GM18502 (cell line): ENCODE results near the gene SIRPA.

Experiments
- ATAC-seq: cut with Tn5 transposase; IDR thresholded peaks from one replicate; pipeline ENCODE4 v1.9.1; 2021; ENCODE audit warnings: mild to moderate bottlenecking; ENCODE audit not compliant: unreplicated experiment, poor library complexity

The SIRPA gene

DNA sequence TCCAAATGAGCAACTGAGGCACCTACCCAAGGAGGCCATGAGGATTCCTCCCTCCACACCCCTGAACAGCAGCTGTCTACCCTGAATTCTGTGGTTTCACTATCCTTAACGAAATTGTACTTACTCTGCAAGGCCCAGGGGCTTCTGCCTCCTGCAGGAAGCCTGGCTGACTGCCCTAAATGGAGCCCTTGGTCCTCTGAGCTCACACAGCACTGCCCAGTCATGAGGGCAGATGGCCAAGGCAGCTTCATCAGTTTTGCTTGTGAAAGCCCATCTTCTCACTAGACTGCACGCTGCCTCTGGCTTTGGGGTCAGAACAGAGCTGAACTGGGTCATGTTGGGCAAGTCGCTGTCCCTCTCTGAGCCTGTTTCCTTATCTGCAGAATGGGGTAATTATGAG, 26.4 kb upstream of the SIRPA start:
- no peak for ATAC-seq

DNA sequence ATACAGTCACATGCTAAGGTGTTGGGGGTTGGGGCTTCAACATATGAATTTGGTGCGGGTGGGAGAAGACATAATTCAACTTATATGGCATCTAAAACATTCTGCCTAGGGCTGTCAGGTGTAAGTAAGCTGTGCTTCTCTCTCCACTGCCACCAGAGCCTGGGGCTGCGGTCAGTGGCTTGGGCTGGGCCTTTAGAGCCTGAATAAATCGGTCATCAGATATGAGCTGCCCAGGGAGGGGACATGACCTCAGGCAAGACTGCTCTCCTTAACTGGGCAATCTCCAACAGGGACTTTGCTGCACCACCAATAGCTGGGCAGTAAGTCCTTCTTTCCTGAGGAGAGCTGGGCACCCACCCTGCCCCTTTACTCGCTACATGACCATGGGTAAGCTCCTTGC, 24.9 kb upstream of the SIRPA start:
- no peak for ATAC-seq

DNA sequence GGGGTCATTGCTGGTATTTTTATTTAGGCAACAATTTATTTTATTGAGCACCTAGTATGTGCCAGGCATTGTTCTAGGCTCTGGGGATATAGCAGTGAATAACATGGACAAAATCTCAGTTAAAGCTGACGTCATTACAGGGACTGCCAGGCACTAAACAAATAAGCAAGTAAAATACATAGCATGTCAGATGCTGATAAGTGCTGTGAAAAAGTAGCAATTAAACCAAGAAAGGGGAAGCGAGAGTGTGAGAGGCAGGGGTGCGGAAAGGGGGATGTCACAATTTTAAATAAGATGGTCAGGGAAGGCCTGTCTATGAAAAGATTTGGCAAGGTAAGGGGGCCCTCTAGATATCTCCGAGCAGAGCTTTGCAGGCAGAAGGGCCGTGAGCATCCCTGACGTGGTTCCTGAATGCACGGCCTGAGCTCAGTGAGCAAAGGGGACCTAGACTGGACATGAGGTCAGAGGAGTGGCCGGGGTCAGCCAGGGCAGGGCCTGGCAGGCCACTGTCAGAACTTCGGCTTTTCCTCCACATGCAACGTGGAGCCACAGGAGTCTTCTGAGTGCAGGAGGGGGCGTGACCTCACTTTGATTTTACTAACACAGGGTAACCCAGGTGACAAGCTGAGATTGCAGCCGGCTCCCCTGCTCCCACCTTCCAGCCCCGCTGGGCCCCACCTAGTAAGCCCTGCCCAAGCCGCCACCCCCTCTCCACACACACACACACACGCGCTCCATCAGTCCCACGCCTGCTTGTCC, 24.2 kb upstream of the SIRPA start:
- ATAC-seq = peak; percentile 67

DNA sequence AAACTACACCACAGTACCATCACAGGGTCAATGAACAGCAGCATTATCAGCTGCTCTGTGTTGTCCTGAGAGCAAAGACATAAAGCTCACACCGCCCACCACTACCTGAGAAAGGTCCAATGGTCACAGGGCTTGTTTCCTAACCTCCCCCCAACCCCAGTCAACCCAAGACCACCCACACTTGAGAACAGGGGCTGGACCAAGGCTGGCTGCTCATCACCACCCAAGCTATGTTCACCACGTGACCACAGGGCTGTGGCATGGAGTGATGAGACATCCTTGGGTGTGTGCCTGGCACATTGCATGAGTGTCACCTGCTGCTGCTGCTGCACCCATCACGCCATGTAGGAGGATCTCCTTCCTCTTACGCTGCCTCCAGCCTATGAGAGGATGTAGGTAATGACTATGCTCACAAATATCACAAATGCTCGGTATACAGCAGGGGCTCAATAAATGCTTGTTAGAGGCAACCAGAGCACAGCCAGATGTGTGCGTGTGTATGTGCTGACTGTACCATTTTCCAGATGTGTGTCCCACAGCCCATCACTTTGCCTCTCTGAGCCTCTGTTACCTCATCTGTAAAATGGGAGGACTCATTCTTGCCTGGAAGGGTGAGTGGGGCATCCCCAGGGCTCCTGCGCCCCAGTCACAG, 23.3 kb upstream of the SIRPA start:
- ATAC-seq = no peak

GRCh38 chr20:1872459-1873097, 22.6 kb upstream of the SIRPA start:
- ATAC-seq = no peak

- no peak for ATAC-seq
Measured at GRCh38 chr20:1874450-1875182, 20.6 kb upstream of the SIRPA start.

- ATAC-seq = no peak
Measured at GRCh38 chr20:1875183-1875554, 20.0 kb upstream of the SIRPA start.

GRCh38 chr20:1875762-1876161, 19.4 kb upstream of the SIRPA start:
- ATAC-seq = no peak

- ATAC-seq = no peak
Measured at GRCh38 chr20:1876217-1876921, 18.8 kb upstream of the SIRPA start.

GRCh38 chr20:1876975-1877608, 18.1 kb upstream of the SIRPA start:
- no peak for ATAC-seq

GRCh38 chr20:1877609-1878200, 17.5 kb upstream of the SIRPA start:
- no peak for ATAC-seq

DNA sequence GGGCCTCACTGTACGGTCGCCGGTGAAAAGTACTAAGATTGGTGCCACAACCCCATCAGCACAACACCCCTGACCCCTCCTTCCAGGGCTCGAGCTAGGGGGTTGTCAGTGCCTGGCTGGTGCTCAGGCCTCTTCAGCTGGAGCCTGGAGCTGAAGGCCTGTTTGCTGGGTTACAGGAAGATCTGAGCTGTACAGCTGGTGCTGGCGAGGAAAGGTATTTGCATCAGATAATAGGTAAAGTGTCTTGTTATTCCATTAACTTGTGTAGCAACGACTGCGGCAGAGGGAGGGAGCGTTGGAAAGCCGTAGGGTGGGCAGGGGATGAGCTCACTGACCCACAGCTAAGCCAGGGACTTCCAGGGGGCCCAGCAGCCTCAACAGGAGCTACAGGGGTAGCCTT, 15.8 kb upstream of the SIRPA start:
- ATAC-seq = no peak

GRCh38 chr20:1879934-1880333, 15.3 kb upstream of the SIRPA start:
- no peak for ATAC-seq

GRCh38 chr20:1880529-1881239, 14.5 kb upstream of the SIRPA start:
- no peak for ATAC-seq

DNA sequence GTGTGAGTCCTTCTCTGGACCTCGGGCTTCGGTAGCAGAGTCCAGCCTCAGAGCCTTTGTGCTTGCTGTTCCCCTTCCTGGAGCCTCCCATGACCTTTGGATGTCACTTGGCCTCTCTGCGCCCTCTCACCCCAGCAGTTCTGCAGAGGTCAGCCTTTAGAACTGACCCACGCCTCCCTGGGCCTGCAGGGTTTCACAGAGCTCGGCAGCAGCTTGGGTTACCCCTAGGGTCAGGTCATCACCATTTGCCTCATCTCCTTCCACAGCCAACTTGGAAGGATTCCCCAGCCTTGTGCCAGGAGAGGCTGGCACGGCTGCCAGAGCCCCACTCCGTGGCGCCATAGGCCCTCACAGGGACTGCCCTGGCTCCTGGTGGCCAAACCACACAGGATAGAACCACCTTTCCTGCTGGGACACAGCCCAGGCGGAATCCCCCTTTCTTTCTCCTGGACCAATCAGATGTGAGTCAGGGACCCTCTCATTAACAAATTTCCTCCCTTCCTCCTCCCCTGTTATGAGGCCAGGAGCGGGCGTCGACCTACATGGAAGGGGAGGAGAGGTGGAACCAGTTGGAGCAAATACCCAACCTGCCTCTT, 13.9 kb upstream of the SIRPA start:
- ATAC-seq = no peak

DNA sequence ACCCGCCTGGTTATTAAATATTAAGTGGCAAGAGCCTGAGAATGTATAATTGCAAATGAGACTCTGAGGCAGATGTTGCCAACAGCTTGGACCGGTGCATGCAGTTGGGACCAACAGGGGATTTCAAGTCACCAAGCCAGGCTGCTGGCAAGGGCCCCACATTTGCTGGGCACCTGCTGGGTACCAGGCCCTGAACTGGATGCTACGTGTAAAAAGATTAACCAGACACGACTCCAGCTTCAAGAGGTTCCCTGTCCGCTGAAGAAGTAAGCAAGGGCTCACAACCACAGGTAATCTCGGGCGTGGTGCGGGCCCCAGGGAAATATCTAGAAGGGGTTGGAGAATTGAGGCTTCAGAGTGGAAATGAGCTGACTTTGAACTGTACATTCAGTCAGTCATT, 13.2 kb upstream of the SIRPA start:
- ATAC-seq = no peak

DNA sequence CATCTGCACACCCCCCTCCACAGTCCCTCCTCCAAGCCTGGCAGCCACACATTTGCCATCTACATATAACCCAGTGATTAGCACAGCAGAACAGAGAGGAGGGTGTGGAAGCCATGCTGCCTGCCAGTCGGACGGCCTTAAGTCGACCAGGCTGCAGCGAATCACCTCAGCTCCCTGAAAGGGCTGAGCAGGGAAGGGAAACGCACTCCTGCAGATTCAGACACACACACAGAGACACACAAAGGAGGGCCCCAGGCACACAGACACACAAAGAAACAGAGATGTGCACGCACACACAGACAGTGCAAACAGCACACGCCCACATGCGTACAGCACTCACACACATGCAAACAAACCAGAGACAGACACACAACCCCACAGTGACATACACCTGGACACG, 11.2 kb upstream of the SIRPA start:
- ATAC-seq = no peak

DNA sequence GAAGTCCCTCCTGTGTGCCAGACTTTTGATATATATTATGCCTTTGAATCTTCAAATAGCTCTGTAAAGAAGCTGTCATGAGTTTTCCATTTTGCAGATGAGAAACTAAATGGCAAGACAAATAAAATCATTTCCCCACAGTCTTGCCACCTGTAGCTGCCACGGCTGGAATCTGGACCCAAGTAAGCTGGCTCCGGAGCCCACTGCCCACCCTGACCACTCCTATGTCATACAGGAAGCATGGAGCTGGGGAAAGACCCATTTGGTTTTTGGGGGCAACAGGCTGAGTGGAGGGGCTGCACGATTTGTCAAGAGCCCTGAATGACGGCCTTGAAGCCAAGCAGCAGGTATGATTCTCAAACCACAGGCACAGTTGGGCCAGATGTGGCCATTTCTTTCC, 10.0 kb upstream of the SIRPA start:
- no peak for ATAC-seq
